GM10248 (cell line): ENCODE data around the gene GRID2.

Source experiments
- CTCF ChIA-PET: fragments of 300-600 bp; sonication (Branson Sonifier 250); formaldehyde crosslinking; extraction: SDS; loops from one replicate; lab custom pipeline; 2021; ENCODE audit warnings: antibody characterized with exemption; lab: Yijun Ruan, JAX
- POLR2A ChIA-PET: fragments of 350-650 bp; sonication (Branson Sonifier 250); formaldehyde crosslinking; extraction: SDS; loops from one replicate; lab custom pipeline; 2020; ENCODE audit warnings: antibody characterized with exemption; lab: Yijun Ruan, JAX
- DNase-seq: peaks from one replicate; pipeline ENCODE4 v3.0.0; 2012; ENCODE audit errors: extremely low spot score
- TF ChIP-seq, protein P1 (sequence below): IDR thresholded peaks from 2 replicates; pipeline ENCODE4 v1.5.1; 2012; ENCODE audit warnings: mild to moderate bottlenecking, low read depth; ENCODE audit errors: extremely low read depth, missing control alignments, control extremely low read depth

Gene GRID2

DNA sequence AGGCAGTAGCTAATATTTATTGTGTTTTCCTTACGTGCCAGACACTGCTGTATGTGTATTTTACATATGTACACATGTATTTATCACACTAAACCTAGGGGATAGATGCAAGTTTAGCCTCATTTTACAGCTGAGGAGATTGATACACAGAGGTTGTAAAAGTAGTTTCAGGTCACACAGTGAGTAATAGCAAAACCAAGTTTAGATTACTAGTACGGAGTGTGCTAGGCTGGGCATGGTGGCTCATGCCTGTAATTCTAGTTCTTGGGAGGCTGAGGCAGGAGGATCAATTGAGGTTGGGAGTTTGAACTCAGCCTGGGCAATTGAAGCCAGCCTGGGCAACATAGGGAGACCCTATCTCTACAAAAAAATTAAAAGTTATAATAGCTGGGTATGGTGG lies 823.7 kb downstream of the GRID2 start:
- ChIA-PET CTCF (interaction anchor here (1.0 to 1.2 kb wide), 2 partner anchors 14 to 73 kb away, joined by 3 to 4 read pairs; no protein-coding TSS in a partner anchor), POLR2A (no interaction called here)
- TF ChIP-seq, protein P1, sequence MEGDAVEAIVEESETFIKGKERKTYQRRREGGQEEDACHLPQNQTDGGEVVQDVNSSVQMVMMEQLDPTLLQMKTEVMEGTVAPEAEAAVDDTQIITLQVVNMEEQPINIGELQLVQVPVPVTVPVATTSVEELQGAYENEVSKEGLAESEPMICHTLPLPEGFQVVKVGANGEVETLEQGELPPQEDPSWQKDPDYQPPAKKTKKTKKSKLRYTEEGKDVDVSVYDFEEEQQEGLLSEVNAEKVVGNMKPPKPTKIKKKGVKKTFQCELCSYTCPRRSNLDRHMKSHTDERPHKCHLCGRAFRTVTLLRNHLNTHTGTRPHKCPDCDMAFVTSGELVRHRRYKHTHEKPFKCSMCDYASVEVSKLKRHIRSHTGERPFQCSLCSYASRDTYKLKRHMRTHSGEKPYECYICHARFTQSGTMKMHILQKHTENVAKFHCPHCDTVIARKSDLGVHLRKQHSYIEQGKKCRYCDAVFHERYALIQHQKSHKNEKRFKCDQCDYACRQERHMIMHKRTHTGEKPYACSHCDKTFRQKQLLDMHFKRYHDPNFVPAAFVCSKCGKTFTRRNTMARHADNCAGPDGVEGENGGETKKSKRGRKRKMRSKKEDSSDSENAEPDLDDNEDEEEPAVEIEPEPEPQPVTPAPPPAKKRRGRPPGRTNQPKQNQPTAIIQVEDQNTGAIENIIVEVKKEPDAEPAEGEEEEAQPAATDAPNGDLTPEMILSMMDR: no peak
- no peak for DNase-seq

DNA sequence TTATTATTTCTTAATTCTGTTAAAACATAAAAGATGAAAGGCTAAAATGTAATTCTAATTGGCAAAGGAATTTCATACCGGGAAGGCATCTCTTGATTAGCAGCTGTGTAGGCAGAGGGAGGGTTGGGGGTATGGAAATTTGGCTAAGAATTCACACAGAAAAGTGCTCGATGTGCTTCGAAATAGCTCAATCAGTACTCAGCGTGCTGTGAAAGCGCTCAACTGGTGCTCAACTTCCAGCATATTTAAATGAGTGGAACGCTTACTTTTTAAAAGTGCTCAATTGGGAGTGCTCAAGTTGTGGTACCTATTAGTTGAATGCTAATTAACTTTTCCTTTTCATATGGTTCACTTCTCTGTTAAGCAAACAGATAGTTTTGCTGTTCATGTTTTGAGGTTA lies 828.9 kb downstream of the GRID2 start:
- TF ChIP-seq, protein P1: no peak
- DNase-seq: no peak
- CTCF ChIA-PET: interaction anchor here (0.7 to 1.3 kb wide), 3 partner anchors 17 to 40 kb away, joined by 3 read pairs; no protein-coding TSS in a partner anchor
- POLR2A ChIA-PET: no interaction called here

DNA sequence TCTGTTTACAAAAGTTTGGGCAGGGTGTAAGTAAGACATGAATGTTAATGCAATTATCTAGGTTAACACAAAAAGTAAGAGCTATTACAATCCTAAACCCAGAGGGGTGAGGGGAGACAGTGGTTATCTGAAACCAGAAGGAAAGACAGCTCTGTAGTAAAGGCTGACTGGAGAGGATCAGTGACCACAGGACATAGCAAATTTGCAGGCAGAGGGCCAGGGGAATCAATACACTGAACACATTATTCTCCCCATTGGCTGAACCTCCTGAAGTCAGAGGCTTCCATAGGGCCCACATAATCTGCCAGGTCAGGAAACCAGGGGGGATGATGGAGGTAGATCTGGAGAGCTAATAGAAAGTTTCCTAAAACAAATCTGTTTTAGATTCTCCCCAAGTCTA lies 835.4 kb downstream of the GRID2 start:
- DNase-seq: no peak
- TF ChIP-seq, protein P1: no peak
- ChIA-PET POLR2A (no interaction called here), CTCF (interaction anchor here (1.4 to 2.2 kb wide), 2 partner anchors 10 to 11 kb away, joined by 3 to 5 read pairs; no protein-coding TSS in a partner anchor)

DNA sequence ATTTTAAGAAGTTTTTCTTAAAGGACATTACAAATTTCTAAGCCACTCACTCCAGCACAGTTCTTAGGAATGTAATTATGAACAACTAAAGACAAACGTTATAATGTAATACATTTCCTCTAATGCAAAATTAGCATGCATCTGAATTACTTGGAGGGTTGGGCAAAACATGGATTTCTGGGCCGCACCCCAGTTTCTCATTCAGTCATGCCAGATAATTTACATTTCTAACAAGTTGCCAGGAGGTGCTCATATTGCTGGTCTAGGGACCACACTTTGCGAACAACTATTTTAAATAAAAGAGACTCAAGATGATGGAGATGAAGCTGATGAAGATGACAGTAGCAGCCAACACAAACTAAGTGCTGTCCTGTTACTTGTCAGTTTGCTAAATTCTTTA lies 840.1 kb downstream of the GRID2 start:
- no peak for DNase-seq
- POLR2A ChIA-PET: no interaction called here
- TF ChIP-seq, protein P1: no peak
- CTCF ChIA-PET: no interaction called here

DNA sequence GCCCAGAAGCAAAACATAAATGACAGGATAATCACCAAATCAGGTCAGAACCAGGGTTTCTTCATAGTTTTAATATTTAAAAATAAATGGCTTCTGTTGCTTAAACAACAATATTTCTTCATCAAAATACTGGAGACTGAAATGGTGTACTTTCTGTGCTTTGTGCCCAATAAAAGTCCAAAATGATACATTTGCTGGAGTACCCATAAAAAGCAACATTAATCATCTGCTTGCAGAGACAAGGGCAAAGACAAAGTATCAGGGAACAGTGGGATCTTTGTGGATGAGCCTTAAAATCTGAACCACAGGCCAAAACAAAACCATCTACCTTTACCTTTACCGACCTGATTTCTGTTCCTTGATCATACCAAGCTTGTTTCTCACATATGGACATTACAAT lies 840.9 kb downstream of the GRID2 start:
- ChIA-PET CTCF (no interaction called here), POLR2A (no interaction called here)
- DNase-seq: no peak
- TF ChIP-seq, protein P1: no peak

DNA sequence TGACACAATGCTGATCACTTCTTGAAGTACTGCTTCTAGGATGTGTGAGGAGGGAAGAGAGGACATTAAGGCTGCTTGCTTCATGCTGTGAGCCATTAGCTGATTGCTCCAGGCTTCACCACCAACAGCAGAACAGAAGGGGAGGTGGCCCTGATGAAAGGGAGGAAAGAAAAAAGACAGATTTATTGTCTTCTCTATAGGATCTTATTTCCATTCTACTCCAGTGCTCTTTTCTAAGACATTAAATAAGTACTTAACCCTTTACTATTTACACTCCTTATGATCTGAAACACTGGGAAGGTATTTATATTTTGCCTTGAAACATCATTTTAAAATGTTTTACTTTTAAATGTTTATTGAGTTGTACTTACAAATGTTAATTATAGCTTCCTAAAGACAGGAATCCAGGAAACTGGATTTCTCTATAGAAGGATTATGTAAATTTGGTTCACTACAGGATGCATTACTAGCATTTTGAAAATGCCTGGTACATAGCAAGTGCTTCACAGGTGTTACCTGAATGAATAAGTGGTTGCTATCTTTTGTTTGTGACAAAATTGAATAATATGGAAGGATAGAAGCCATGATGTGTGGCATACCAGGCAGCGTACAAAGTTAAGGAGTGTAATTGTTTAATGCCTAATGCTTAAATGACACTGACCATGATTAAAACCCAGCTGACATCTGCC lies 843.9 kb downstream of the GRID2 start:
- CTCF ChIA-PET: interaction anchor here (0.5 kb wide), 1 partner anchor 10 kb away, joined by 3 read pairs; no protein-coding TSS in a partner anchor
- POLR2A ChIA-PET: no interaction called here
- no peak for DNase-seq
- TF ChIP-seq, protein P1: no peak

DNA sequence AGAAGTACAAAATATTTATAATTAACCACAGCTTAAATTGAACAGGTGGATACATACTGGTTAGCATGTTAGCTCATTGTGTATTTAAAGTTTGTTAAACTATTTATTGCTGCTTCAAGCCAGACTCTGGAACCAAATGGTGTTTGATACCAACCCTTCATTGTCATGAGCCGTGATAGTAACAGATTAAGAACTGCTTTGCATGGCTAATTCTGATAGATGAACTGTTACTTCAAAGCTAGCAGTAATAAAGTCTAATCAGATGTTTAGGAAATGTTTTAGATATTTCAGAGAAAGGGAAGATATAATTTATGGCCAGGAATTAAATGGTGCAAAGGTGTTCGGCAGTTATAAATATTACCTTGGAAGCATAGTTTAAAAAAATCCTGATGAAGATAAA lies 848.7 kb downstream of the GRID2 start:
- ChIA-PET CTCF (interaction anchor here (1.2 kb wide), 1 partner anchor 23 kb away, joined by 6 read pairs; no protein-coding TSS in a partner anchor), POLR2A (no interaction called here)
- TF ChIP-seq, protein P1: no peak
- DNase-seq: no peak
